RPMI8226 (cell line): ENCODE results near the gene SPTB.

ENCODE experiments used
- DNase-seq: peaks from one replicate; pipeline ENCODE4 v3.0.0-alpha.2; 2015

The SPTB gene

GRCh38 chr14:64763801-64764621 is 115.7 kb downstream of the SPTB start:
- no peak for DNase-seq

DNA sequence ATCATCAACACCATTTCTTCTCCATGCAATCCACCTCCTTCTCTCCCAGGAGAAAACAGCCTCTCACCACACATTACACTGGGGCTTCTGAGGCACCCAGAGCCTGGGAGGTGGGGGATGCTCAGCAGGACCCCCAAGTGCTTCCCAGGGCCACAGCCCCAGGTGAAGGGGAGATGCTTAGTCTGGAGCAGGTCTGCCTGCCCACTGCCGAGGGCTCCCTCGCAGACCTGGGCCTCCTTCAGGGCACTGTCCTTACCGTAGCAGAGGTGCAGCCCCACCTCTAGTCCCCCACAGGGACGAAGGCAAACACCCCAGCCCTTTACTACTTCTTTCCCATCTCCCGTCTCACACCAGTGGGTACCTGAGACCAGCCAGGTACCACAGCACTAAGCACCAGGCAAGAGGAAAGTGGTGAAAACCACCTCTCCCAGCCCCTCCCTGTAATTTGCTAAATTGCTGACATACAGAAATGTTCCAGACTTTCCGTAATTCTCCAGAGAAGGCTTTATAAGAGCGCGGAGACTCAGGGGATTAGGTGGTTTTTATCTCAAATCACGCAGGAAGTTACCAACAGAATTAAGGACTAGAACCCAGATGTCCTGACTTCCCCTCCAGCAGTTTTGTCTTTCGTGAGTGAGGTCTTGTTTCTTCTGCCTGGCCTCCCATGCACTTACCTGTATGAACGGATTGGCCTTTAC is 116.5 kb downstream of the SPTB start:
- no peak for DNase-seq

DNA sequence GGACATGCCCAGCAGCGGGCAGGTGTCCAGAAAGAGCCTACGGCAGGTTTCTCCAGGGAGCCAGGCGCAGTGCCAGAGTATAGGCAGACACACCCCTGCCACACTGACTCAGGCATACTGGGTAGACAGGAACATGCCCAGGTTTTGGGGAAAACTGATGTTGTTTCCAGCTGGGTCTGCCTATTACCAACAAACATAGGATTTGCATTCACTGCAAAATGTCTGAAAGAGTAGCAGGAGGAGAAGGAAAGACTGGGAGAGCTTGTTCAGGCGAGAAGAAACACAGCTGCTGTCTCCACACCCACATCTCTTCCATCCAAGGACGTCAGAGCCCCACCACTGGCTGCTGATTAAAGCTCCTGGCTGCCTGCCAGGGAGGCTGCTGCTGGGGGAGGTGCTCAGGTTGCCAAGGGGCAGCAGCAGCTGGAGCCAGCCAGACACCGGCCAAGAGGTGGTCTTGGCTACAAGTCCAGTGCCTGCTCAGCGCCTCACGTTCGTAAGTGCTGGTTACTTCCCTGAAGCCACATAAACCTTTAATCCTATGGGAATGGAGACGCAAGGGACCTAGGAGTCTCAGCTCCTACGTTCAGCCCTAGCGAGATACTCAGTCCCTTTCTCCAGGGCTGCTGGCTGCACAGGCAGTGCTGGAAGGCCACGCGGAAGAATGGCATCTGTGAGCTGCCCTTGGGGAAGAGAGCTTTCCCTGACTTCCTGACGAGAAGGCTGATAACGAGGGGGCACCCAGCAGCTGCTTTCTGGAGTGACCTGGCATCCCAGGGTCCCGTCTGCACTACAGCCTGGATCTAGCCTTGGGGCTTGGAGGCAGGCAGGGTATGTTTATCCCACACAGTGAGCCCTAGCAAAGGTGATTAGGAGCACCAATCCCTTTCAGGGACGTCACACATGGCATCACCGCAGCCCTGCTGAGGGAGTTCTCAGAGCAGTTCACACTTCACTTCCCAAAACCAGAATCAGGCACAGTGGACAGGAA is 117.4 kb downstream of the SPTB start:
- peak; percentile 80 for DNase-seq

DNA sequence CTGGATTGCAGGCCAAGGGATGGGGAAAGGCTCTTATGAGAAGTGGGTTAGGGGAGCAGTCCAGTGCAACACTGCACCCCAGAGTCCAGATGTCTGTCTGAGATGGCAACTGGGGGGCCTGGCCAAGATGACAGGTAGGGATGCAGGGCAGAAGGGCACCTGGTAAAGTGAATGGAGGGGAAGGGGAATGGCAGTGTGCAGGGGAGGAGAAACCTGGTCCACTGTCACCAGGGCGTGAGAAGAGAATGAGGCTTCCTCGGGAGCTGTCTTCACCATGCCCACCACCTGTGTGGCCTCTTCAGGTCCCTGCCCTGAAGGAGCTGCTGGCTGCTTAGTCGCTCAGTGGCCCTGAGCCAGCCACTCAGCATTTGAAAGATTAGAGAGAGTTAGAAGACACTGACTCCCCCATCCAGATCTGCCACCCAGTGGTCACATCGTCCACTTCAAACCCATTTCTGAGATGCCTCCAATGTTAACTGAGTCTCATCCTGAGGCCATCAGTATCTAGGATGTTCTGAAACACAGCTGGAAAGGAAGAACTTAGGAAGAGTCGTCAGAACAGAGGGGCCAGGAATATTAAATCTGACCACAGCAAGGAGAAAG is 118.2 kb downstream of the SPTB start:
- peak; percentile 83 for DNase-seq

GRCh38 chr14:64760916-64761315 is 118.8 kb downstream of the SPTB start:
- DNase-seq, result no peak

DNA sequence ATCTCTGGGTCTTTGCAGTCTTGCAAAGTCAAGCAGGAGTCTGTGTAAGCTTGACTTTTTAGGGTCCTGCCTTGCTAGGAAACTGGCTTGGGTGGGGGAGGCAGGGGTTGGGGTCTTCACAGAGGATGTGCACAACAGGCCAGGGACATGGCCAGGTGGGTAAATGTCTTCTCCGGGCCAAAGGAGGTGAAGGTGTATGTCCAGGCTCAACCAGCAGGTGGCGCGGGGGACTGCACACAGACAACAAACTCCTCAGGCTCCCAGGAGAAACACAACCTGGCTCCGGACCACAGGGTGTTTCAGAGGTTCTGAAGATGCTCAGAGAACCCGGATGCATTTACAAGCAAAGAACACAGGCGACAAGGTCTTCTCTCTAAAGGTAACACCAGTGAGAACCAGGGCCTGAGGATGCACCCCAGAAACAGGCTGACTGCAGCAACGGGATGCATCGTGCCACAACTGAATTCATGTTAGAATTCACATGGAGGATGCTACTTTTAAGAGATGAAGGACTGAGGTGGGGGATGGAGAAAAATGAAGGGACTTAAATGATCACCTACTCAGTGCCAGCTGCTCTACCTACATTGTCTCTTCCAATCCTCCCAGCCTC is 119.5 kb downstream of the SPTB start:
- DNase-seq, result peak; percentile 57

GRCh38 chr14:64759555-64759938 is 120.2 kb downstream of the SPTB start:
- no peak for DNase-seq

GRCh38 chr14:64758691-64759554 is 120.8 kb downstream of the SPTB start:
- DNase-seq, result peak; percentile 35

DNA sequence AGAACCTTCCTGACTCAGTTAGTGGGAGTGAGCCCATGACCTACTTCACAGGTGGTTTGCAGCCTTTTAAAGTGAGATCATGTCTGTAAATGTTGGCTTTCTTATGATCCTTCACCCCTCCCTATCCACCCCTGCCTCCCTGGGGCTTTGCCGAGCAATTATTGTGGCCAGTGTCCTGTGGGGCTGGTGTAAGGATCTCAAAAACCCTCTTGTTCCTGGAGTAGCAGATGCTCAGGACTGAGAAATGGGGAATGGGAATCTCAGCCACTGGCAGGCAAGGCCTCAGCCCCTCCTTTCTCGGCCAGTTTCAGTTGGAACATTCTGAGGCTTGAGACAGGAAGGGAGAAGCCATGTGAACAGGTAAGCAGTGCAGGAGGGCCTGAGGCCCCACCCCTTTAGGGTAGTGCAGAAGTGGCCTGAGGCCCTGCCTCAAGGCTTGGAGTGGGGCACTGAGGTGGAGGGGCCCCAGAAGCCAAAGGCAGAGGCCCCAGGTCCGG is 121.6 kb downstream of the SPTB start:
- peak; percentile 24 for DNase-seq

GRCh38 chr14:64757601-64758000 is 122.1 kb downstream of the SPTB start:
- no peak for DNase-seq

DNA sequence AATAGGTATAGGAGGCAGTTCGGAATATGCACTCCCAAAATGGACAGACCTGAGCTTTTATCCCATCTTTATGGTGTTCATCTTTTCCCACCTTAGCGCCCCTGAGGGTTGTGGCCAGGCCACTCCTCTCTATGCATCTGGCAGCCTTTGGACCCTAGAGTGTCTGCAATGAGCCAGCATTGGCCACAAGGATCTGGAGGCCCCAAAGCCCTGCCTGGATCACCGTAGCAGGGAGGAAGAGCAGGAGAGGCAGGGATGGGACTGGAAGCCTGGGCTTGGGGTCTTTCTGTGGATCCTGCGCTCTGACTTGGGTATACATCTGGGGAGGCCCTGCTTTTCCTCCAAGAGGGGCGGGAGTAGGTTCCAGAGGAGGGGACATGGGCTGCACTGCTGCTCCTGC is 123.0 kb downstream of the SPTB start:
- no peak for DNase-seq

- peak; percentile 76 for DNase-seq
These were observed 123.9 kb downstream of the SPTB start for GRCh38 chr14:64755781-64756221.

GRCh38 chr14:64754685-64755084 is 125.0 kb downstream of the SPTB start:
- no peak for DNase-seq

DNA sequence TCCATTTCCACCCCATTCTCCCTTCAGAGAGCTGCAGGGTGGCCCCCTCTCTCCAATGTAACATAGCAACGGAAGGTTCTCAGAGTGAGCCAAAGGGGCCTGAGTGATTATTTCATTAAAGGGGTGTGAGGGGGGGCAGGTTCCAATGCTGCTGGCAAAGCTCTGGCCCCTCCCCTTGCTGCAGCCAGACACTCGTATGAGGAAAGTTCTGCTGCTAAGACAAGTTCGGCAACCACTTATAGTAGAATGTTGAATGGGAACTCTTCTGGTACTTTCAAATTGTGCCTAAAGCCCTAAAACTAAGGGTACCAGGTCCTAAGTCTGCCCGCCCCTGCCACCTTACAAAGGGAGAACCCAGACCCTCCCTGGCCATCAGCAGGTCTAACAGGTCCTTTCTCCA is 125.7 kb downstream of the SPTB start:
- DNase-seq, result no peak

DNA sequence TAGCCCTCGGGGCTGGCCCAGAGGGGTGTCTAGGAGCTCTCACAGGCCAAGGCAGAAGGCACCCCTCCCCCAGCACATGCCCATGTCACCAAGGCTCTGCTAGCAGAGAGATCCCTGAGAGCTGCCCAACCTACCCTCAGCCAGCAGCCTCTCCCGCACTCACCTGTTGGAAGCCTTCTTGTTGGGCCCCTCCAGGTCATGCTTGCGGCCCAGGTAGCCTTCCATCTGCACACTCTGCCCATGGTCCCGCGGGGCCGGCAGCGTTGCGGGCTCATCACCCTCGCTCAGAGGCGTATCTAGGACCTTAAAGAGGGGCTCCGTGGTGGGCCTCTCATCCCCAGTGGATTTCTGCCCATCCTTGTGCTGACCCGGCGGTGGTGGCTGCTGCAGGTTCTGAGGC is 126.3 kb downstream of the SPTB start:
- no peak for DNase-seq

- no peak for DNase-seq
These were observed 126.8 kb downstream of the SPTB start for GRCh38 chr14:64752909-64753308.

DNA sequence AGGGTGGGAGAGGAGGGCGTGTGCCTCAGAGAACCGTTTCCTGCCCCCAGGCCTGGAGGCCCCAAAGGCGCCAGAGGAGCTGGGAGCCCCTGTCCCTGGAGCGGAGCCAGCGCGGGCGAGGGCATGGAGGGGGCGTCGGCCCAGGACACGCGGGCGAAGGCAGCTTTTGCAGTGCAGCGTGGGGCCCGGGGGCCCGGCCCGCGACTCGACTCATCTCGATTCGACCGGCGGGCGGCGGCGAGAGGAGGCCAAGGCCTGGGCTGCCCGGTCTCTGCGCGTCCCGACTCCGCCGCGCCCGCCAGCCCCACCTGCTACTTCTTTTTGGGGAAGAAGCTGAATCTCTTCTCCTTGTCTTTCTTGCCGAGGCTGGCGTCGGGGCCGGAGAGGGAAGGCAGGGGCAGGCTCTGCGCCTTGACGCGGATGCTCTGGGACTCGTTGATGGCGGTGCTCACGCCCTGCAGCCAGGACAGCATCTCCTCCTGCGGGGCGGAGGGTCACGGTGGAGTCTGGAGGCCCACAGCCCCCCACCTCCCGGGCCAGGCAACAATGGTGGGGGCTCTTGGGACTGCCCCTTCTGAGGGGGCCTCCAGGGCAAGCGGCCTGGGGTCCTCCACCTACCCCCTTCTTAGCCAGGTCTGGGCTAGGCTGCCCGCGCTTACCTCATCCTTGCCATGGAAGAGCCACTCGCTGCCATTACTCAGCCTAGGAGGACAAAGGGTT is 130.6 kb downstream of the SPTB start:
- DNase-seq, result no peak

GRCh38 chr14:64748521-64748920 is 131.2 kb downstream of the SPTB start:
- DNase-seq, result no peak

- no peak for DNase-seq
These were observed 132.4 kb downstream of the SPTB start for GRCh38 chr14:64747327-64747726.
